Fibroblast of the aortic adventitia (primary cell): ENCODE data around the gene PPP2R3A. TPM values are rescaled to one million over a fixed set of nuclear protein-coding genes. Genes with fewer than 3 reads are reported as not detected.
A peak's percentile ranks its signal among the peaks of the same experiment; 100 is the strongest.
"Not testable (repeated sequence)": the region's sequence is repeated elsewhere in the genome, so short reads cannot be mapped to it uniquely, and the experiment has no call there.

Source experiments
- DNase-seq: peaks from one replicate; pipeline ENCODE4 v3.0.0-alpha.2; 2010; ENCODE audit warnings: low read depth
- H3K4me3 ChIP-seq: 2 replicates; pipeline ENCODE4 v1.5.1; 2011; ENCODE audit warnings: low read depth, mild to moderate bottlenecking, control low read depth, low read length, moderate library complexity
- CTCF ChIP-seq: IDR thresholded peaks from 2 replicates; pipeline ENCODE4 v1.5.1; 2011; ENCODE audit warnings: mild to moderate bottlenecking, low read length, control low read depth, inconsistent platforms; ENCODE audit not compliant: insufficient read depth
- total RNA-seq: library from RNA; depleted of rRNA; stranded (reverse); fragments of >200 nt; gene quantifications from 2 replicates; pipeline ENCODE4 v1.2.3, GENCODE V29; 2012; ENCODE audit warnings: low replicate concordance

Gene PPP2R3A
- total RNA-seq, 1 donor, result 17.9 TPM

- TF ChIP-seq CTCF, result no peak
These were observed 42.7 kb upstream of the PPP2R3A start for GRCh38 chr3:135922903-135923250.

DNA sequence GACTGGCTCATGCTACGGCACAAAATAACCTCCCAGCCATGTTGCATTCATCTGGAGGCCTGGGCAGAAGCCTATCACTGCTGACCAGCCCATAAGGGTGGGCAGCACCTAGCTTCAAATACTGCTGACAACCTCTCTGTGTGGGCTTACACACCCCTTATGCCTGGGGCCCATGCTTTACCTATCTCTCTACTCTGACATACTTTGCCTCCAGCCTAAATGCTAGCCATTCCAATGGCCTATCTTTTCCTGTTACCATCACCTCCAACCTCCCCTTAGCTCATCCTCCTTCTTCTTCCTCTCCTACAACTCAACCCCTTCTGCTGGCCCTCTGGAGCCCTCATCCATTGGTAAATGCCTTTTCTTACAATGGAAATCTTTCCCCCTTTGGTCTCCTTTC, 41.0 kb upstream of the PPP2R3A start:
- TF ChIP-seq CTCF, result no peak
- DNase-seq, result no peak
- H3K4me3 ChIP-seq, result no peak overlapping the region

More at GRCh38 chr3:135922903-135923250, 42.7 kb upstream of the PPP2R3A start:
- no peak for DNase-seq
- H3K4me3 ChIP-seq, result no peak overlapping the region

GRCh38 chr3:135926664-135927063, 38.9 kb upstream of the PPP2R3A start:
- no peak for TF ChIP-seq CTCF
- H3K4me3 ChIP-seq, result no peak overlapping the region

DNA sequence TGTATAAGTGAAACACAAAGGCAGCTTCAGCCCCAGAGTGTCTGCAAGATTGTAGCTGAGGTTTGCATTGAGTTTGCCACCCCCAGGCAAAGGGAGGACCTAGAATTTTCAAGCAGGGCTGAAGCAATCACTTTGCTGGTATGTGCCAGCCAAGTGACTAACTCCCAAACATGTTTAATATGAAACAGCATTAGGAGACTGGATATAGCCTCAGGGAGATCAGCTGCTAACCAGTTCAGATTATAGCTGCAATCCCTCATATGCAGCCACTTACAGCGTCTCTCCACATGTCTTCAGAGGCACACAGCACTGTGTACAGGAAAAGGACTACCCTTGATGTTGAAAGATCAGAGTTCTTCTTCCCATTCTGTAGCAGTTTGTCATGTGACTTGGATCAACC, 38.4 kb upstream of the PPP2R3A start:
- no peak for TF ChIP-seq CTCF
- peak; percentile 27 for DNase-seq

More at GRCh38 chr3:135926664-135927063, 38.9 kb upstream of the PPP2R3A start:
- no peak for DNase-seq

GRCh38 chr3:135929670-135930069, 35.9 kb upstream of the PPP2R3A start:
- TF ChIP-seq CTCF, result peak; percentile 21
- H3K4me3 ChIP-seq, result no peak overlapping the region
- DNase-seq, result peak; percentile 64

More for the DNA sequence above, 38.4 kb upstream of the PPP2R3A start:
- H3K4me3 ChIP-seq, result no peak overlapping the region

GRCh38 chr3:135930255-135930654, 35.3 kb upstream of the PPP2R3A start:
- TF ChIP-seq CTCF, result no peak
- no peak for DNase-seq
- H3K4me3 ChIP-seq, result no peak overlapping the region

- not testable (repeated sequence) for H3K4me3 ChIP-seq, DNase-seq
These were observed 30.4 kb upstream of the PPP2R3A start for GRCh38 chr3:135935171-135935570.

GRCh38 chr3:135937766-135938165, 27.8 kb upstream of the PPP2R3A start:
- not testable (repeated sequence) for DNase-seq, H3K4me3 ChIP-seq
